ENCODE data around the gene RNF214. TPM values are rescaled to one million over a fixed set of nuclear protein-coding genes. Genes with fewer than 3 reads are reported as not detected.

The RNF214 gene
- total and polyA plus RNA-seq, 2 of the 13 experiments (the other 11 are each of a cell fraction or from before 2014, with no cell fraction given) = 10.7 to 12.6 TPM

DNA sequence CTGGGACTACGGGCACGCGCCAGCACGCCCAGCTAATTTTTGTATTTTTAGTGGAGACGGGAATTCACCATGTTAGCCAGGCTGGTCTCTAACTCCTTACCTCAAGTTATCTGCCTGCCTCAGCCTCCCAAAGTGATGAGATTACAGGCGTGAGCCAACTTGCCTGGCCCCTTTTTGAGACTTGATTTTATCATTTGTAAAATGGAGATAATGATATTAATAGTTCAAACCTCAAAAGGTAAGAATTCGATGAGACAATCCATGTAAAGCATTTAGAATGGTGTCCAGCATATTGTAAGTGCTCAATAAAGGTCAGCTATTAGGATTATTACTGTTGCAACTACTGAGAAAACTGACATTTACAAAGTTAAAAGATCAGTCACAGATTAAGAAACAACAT, 86.3 kb downstream of the RNF214 start:
- WGBS (ENCODE audit: low lambda C conversion rate) = 89% methylated on average over 7 of the region's 7 CpGs
- POLR2A ChIA-PET = interaction anchor here (0.9 to 1.8 kb wide), 4 partner anchors 9 to 19 kb away, joined by 3 to 6 read pairs (median 4); partner anchors contain the start of gene CEP164
- Histone ChIP-seq H3K79me2 (ENCODE audit: insufficient read depth, low read length) (peaks cover 4% of the 10 kb centered on the region), H4K20me1 (ENCODE audit: insufficient read depth, low read length) (no peaks in the 10 kb centered on the region), H3K27ac (ENCODE audit: extremely low read length, insufficient read depth, low read length) (peak overlapping the region; percentile 10), H3K4me2 (ENCODE audit: low read depth, low read length) (peak overlapping the region; percentile 14; the same call in 1 of the 2 replicates), H3K4me1 (ENCODE audit: insufficient read depth, low read length) (peaks cover 52% of the 10 kb centered on the region), H3K9ac (ENCODE audit: insufficient read depth, low read depth, low read length) (no peak overlapping the region), H3K9me3 (ENCODE audit: low read length) (no peaks in the 10 kb centered on the region), H3K36me3 (replicated peaks in 1 of 2; ENCODE audit: control insufficient read depth in 1 of 2, insufficient read depth in 2 of 2, low read length in 2 of 2) (no peaks in the 10 kb centered on the region), H3K4me3 (replicated peaks in 1 of 3; ENCODE audit: insufficient read depth in 1 of 3, low read depth in 2 of 3, low read length in 3 of 3) (no peak overlapping the region), H3K27me3 (ENCODE audit: control insufficient read depth in 1 of 2, insufficient read depth in 2 of 2, low read length in 2 of 2) (no peaks in the 10 kb centered on the region; a peak in 1 of 5 replicates), H2AFZ (ENCODE audit: low read length) (no peak overlapping the region)
- intact Hi-C loops (cut with micrococcal nuclease; ENCODE audit: unreplicated experiment) (loop anchor here (5.0 kb wide), 1 partner anchor 46 kb away; no protein-coding TSS in a partner anchor), in situ Hi-C loops (cut with HindIII; ENCODE audit: extremely low pct_ligation_motif_present, low pct_unique_long_range_greater_than_20kb) (loop anchor here (5.0 kb wide), 1 partner anchor 86 kb away; the partner anchor contains the start of genes PCSK7 and RNF214)
- ATAC-seq (no peak), DNase-seq (ENCODE audit: low spot score) (no peak), FAIRE-seq (no peak)
- CTCF ChIA-PET (ENCODE audit: low intra/inter-chr PET ratio, low total read pairs) = no interaction called here
- no TSS peak for BruUV-seq (replicated peaks)
- TF ChIP-seq TBL1XR1 (IDR thresholded peaks at IDR 0.05; ENCODE audit: borderline replicate concordance, low read length, partially characterized antibody) (no peak), ZNF619 (CRISPR knock-in tag; IDR thresholded peaks at IDR 0.05) (no peak), ZBTB38 (CRISPR knock-in tag; IDR thresholded peaks at IDR 0.05) (peak; percentile 72; the same call in 1 of the 2 replicates)

DNA sequence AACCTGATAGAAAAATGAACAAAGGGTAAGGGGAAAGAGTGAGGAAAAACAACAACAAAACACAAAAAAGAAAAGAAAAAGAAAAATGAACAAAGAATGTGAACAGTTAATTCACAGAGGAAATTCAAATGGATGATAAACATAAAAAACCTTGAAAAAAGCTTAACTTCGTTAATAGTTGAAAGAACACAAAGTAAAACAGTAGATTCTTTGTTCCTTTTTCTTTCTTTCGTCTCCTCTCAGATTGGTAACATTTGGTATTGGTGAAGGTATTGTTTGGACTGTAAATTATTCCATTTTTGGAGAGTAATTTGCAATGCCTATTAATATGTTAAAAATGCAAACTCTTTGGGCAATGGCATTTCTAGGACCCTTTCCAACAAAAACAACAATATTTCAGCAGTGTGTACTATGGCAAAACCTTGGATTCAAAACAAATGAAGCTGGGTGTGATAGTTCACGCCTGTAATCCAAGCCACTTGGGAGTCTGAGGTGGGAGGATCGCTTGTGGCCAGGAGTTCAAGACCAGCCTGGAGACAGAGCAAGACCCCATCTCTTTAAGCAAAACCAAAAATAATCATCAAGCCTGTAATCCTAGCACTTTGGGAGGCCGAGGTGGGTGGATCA, 86.9 kb downstream of the RNF214 start:
- Histone ChIP-seq H3K4me2 (ENCODE audit: low read depth, low read length) (peak overlapping the region; percentile 14; the same call in 1 of the 2 replicates), H3K27ac (ENCODE audit: extremely low read length, insufficient read depth, low read length) (peak overlapping the region; percentile 10), H3K9ac (ENCODE audit: insufficient read depth, low read depth, low read length) (no peak overlapping the region), H3K9me3 (ENCODE audit: low read length) (no peaks in the 10 kb centered on the region), H3K4me1 (ENCODE audit: insufficient read depth, low read length) (peaks cover 46% of the 10 kb centered on the region), H3K36me3 (replicated peaks in 1 of 2; ENCODE audit: control insufficient read depth in 1 of 2, insufficient read depth in 2 of 2, low read length in 2 of 2) (no peaks in the 10 kb centered on the region), H3K79me2 (ENCODE audit: insufficient read depth, low read length) (peaks cover 4% of the 10 kb centered on the region), H3K4me3 (replicated peaks in 1 of 3; ENCODE audit: insufficient read depth in 1 of 3, low read depth in 2 of 3, low read length in 3 of 3) (no peak overlapping the region), H3K27me3 (ENCODE audit: control insufficient read depth in 1 of 2, insufficient read depth in 2 of 2, low read length in 2 of 2) (no peaks in the 10 kb centered on the region; a peak in 1 of 5 replicates), H2AFZ (ENCODE audit: low read length) (no peak overlapping the region), H4K20me1 (ENCODE audit: insufficient read depth, low read length) (no peaks in the 10 kb centered on the region)
- DNase-seq (ENCODE audit: low spot score) (no peak), ATAC-seq (no peak), FAIRE-seq (no peak)
- ChIA-PET POLR2A (interaction anchor here (0.9 to 1.8 kb wide), 4 partner anchors 8 to 20 kb away, joined by 3 to 6 read pairs (median 4); partner anchors contain the start of gene CEP164), CTCF (ENCODE audit: low intra/inter-chr PET ratio, low total read pairs) (no interaction called here)
- 53% methylated on average over 5 of the region's 5 CpGs for WGBS (ENCODE audit: low lambda C conversion rate)
- in situ Hi-C loops (cut with HindIII; ENCODE audit: extremely low pct_ligation_motif_present, low pct_unique_long_range_greater_than_20kb) (loop anchor here (5.0 kb wide), 1 partner anchor 87 kb away; the partner anchor contains the start of genes PCSK7 and RNF214), intact Hi-C loops (cut with micrococcal nuclease; ENCODE audit: unreplicated experiment) (loop anchor here (5.0 kb wide), 1 partner anchor 47 kb away; no protein-coding TSS in a partner anchor)
- BruUV-seq (replicated peaks) = no TSS peak
- TF ChIP-seq, protein P1, sequence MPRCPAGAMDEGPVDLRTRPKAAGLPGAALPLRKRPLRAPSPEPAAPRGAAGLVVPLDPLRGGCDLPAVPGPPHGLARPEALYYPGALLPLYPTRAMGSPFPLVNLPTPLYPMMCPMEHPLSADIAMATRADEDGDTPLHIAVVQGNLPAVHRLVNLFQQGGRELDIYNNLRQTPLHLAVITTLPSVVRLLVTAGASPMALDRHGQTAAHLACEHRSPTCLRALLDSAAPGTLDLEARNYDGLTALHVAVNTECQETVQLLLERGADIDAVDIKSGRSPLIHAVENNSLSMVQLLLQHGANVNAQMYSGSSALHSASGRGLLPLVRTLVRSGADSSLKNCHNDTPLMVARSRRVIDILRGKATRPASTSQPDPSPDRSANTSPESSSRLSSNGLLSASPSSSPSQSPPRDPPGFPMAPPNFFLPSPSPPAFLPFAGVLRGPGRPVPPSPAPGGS (CRISPR knock-in tag; IDR thresholded peaks at IDR 0.05) = no peak
- TF ChIP-seq FOXJ3 (CRISPR knock-in tag; IDR thresholded peaks at IDR 0.05; ENCODE audit: borderline replicate concordance) (0 out of 2 replicates have a peak, but pooled peaks have one; percentile 26), SOX6 (IDR thresholded peaks at IDR 0.05) (no peak), SOX6 (CRISPR knock-in tag; IDR thresholded peaks at IDR 0.05) (peak; percentile 33; the same call in 1 of the 2 replicates), ONECUT2 (CRISPR knock-in tag; IDR thresholded peaks at IDR 0.05) (peak; percentile 7; the same call in 1 of the 2 replicates), SOX5 (CRISPR knock-in tag; IDR thresholded peaks at IDR 0.05; ENCODE audit: borderline replicate concordance) (peak; percentile 78; the same call in 1 of the 2 replicates), SOX13 (IDR thresholded peaks at IDR 0.05) (no peak), SOX13 (CRISPR knock-in tag; conservative IDR thresholded peaks at IDR 0.05 in 1 of 2, IDR thresholded peaks at IDR 0.05 in 1 of 2) (peak in 1 of 2 experiments; percentile 83; a peak in 2 of 4 replicates), ZNF496 (CRISPR knock-in tag; IDR thresholded peaks at IDR 0.05; ENCODE audit: insufficient replicate concordance) (no peak), TBX3 (IDR thresholded peaks at IDR 0.05; ENCODE audit: borderline replicate concordance) (peak; percentile 48; the same call in 1 of the 2 replicates)
- TF ChIP-seq, protein P2, sequence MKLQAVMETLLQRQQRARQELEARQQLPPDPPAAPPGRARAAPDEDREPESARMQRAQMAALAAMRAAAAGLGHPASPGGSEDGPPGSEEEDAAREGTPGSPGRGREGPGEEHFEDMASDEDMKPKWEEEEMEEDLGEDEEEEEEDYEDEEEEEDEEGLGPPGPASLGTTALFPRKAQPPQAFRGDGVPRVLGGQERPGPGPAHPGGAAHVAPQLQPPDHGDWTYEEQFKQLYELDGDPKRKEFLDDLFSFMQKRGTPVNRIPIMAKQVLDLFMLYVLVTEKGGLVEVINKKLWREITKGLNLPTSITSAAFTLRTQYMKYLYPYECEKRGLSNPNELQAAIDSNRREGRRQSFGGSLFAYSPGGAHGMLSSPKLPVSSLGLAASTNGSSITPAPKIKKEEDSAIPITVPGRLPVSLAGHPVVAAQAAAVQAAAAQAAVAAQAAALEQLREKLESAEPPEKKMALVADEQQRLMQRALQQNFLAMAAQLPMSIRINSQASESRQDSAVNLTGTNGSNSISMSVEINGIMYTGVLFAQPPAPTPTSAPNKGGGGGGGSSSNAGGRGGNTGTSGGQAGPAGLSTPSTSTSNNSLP (IDR thresholded peaks at IDR 0.05; ENCODE audit: low read depth, low read length) = peak; percentile 52; the same call in 1 of the 2 replicates

All from HepG2 (cell line).